ENCODE data around the gene GPN2.
"Not testable (repeated sequence)": the region's sequence is repeated elsewhere in the genome, so short reads cannot be mapped to it uniquely, and the experiment has no call there.

GPN2 gene

DNA sequence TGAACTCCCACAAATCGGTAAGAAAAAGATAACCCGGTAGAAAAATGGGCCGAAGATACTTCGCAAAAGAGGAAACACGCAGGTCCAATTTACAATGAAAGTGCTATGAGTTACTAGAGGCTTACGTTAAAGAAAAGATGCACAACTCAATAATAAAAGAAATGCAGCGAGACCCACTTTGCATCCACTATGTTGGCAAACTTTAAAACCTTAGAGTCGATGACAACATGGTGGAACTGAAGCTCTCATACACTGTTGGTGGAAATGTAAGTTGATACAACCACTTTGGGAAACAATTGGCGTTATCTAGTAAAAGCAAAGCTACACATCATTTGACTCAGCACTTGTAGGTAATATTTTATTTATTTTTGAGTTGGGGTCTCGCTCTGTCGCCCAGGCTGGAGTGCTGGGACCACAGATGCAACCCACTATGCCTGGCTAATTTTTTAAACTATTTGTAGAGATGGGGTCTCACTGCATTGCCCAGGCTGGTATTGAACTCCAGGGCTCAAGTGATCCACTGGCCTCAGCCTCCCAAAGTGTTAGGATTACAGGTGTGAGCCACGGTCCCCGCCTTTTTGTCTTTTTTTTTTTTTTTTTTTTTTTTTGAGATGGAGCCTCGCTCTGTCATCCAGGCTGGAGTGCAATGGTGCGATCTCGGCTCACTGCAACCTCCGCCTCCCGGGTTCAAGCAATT lies 10.9 kb upstream of the GPN2 start:
- DNase-seq, result no peak

DNA sequence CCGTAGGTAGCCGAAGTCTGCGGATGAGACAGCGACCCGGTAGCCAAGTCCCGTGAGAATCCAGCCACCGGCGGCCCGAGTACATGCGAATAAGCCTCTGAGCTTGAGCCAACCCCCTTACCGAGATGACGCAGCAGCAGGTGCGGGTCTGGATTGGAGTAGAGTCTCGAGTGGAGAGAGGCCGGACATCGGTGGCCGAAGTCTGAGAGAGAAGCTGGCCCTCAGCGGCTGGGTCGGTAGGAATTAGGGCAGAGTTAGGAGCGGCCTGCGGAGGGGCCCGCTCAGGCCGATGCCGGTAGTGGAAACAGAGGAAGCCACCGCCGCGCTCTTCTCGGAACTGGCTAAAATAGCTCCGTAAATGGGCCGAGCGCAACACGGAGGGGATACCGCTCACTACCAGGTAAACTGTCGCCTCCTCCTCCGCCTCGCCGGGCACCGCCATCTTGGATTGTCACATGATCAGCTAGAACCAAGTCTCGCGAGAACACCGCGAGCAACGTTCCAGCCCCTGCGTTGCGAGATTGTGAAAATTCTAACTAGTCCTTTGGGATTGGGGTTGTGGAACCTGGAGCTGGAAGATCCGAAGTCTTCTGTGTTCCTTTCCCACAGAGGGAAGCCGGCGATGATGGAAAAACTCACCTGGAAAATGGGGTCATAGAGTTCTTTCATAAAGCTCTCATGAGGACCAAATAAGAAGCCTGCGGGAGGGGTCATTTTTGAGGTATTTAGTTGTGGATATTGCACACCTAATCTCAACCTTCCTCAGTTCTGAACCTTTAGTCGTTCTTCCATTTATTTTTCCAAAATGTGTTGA lies 10.1 kb upstream of the GPN2 start, which contains the start of gene GPATCH3:
GPATCH3 (minus strand) TSS at position 467 of the 814 bp plus-strand sequence; CDS start at position 442, 25 bp downstream.
- DNase-seq, result peak; percentile 93

DNA sequence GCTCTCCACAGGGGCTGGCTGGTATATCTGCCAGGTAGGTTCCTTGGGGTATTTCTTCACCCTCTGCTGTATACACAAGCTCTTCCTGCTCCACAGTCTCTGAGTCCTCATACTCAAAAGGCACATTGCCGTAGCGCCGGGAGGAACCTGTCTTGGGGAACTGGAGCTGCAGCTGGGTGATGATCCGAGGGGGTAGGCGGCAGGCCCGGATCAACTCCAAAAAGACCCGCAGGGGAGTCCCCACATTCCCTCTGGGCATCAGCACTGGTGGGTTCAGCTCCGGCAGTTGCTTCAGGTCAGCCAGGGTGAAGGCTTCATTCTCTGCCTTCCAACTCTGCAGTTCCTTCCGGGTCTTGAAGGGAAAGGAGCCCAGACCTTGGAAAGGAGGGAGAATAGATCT lies 7.3 kb upstream of the GPN2 start:
- DNase-seq, result no peak

DNA sequence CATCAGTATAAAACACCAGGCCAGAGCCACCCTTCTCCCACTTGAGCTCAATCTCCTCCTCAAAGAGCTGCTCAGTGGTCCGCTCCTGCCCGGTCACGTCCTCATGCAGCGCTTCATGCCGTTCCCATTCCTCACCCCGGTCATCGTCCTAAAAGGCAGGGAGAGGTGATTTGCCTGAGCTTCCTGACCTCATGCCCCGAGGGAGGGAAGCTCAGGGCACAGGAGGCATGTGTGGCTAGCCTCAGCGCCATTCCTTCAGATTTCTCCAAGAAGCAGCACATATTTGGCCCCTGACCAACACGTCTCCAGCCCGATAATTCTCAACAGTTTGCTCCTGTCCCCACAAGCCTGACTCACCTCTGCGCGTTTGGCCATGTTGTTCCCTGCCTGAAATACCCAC lies 4.2 kb upstream of the GPN2 start:
- DNase-seq, result no peak

DNA sequence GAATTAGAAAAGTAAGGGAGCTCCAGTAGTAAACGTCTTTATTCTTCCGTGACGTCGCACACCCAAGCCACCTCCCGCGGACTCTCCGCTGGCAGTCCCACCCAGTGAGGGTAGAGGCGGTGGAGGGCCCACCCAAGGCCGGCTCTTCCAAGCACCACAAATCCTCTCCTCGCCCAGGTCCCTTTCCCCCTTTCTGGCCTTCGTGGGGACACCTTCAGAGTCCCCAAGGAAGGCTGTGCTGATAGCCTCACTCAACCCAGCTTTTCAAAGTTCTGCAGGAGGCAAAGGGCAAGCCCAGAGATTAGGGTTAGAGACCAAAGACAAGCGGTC lies 349 bp upstream of the GPN2 start:
- DNase-seq, result no peak

DNA sequence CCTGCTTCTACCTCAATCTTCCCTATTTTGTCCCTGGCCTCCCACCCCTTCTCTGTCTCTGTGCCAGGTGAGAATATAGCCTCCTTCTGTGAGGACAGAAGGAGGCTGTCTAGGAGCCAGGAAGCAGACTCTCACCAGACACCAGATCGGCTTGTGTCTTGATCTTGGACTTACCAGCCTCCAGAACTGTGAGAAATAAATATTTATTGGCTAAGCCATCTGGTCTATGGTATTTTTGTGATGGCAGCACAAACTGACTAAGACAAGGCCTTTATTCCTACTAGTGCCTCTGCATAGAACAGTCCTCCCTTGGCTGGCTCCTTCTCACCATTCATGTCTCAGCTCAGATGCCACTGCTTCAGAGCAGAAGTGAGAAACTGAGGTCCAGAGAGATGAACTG lies 1.9 kb downstream of the GPN2 start:
- DNase-seq, result no peak

DNA sequence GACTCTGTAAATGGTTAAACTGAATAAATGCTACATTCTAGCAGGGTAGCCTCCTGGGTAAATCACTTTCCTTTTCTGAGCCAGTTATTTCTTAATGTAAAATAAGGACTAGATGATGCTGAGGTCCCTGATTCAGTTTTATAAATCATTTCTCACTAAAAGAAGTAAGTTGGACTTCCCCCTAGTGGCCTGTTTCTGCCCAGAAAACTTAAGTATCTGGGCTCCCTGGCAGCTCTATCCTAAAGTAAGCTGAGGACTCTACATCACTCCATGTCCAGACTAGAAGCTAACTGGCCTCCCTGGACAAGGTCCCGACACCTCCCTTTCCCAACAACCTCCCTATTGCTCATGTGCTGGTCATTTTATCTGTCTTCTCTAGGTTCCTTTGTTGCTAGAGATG lies 3.0 kb downstream of the GPN2 start:
- DNase-seq, result peak; percentile 35

DNA sequence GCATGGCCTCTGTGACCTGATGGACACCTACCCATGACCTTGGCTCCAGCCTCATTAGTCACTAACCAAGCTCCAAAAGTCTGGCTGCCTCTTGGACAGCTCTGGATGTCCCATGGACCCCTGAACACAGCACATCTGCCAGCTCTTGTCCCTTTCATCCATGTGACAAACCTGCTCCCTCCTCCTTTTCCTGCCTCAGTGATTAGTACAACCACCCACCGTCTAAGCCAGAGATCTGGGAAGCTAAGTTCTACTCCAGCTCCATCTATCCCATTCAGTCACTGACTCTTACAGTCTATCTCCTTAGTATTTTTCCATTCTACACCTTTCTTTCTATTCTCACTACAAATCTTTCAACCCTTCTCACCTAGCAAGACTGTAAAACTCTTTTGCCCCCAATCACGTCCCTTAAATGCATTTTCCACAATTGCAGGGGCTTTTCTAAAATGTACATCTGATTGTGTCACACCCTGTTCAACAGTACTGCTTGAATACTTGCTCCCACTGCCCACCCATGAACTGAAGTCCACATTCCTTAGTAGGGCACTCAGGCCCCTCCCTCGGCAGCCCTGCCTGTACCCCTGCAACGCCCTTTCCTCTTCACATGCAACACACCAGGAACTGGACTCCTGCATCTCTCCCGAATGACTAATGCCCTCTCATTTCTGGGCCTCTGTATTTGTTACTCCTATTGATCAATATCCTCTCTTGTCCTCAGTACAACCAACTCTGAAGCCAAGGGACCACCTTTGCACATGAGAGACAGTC lies 7.2 kb downstream of the GPN2 start:
- DNase-seq, result no peak

DNA sequence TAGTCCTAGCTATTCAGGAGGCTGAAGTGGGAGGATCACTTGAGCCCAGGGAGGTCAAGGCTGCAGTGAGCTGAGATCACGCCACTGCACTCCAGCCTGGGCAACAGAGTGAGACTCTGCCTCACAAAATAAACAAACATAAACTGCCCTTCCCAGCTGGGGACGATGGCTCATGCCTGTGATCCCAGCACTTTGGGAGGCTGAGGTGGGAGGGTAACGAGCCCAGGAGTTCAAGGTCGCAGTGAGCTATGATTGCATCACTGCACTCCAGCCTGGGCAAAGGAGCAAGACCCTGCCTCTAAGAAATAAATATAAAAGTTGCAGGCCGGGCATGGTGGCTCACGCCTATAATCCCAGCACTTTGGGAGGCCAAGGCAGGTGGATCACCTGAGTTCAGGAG lies 8.5 kb downstream of the GPN2 start:
- DNase-seq, result not testable (repeated sequence)

DNA sequence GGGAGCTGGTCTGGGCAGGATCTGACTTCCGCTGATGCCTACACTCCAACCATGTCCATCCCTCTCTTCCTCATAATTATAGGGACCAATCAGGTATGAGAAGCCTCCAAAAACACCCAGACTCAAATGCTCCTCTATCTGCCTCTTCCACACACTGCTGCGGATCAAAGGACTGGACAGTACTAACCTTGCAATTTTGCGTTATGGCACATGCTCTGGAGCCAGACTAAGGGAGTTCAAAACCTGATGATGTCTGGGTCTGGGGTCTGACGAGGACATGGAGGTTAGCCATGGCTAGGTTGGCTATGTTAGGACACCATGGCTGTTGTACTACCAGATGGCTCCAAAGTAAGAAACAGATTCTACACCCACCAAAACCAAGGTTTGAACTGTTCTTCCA lies 10.3 kb downstream of the GPN2 start:
- DNase-seq, result no peak

DNA sequence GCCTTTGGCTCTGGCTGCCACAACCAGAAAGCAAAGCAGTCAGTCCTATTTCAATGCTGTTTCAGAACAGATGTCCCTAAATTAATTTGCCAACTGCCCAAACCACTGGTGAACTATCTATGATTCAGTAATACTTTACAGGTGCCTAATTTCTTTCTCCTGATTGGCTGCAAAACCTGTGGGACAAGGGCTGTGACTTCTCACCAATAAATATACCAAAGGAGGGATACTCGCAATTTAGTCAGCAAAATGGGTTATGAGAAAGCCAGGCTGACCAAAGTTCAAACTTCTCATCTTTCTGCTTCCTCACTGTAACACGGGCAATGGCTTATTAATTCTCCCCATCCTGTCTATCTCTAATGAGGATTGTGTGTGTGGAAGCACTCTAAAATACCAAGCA lies 12.8 kb downstream of the GPN2 start:
- DNase-seq, result no peak

DNA sequence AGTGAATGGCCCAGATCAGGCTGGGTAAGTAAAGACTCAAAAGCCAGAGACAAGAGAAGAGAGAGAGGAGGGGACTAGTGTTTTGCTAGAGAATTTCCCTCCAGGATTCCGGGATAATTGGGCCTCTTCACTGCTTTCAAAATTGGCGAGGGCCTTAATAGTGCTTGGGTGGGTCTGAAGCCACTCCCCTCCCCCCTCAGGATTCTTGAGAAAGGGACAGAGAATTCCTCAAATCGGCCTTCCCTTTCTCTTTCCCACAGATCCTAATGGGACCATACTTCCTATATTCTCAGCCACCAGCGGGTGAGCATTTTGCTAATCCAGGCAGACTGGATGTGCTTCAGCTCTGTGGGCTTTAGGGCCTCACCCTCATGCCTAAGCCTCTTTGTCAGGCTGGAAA lies 15.2 kb downstream of the GPN2 start:
- DNase-seq, result no peak

DNA sequence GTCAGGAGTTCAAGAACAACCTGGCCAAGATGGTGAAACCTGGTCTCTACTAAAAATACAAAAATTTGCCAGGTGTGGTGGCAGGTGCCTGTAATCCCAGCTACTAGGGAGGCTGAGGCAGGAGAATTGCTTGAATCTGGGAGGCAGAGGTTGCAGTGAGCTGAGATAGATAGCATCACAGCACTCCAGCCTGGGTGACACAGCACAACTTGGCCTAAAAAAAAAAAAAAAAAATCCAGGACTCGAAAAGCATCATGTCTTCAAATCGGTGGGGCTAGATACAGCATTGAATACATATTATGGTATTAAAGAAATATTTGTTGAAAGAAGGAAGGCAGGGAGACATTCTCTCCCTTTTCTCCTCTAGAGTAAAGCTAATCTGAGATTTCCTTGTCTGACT lies 17.0 kb downstream of the GPN2 start:
- DNase-seq, result not testable (repeated sequence)

DNA sequence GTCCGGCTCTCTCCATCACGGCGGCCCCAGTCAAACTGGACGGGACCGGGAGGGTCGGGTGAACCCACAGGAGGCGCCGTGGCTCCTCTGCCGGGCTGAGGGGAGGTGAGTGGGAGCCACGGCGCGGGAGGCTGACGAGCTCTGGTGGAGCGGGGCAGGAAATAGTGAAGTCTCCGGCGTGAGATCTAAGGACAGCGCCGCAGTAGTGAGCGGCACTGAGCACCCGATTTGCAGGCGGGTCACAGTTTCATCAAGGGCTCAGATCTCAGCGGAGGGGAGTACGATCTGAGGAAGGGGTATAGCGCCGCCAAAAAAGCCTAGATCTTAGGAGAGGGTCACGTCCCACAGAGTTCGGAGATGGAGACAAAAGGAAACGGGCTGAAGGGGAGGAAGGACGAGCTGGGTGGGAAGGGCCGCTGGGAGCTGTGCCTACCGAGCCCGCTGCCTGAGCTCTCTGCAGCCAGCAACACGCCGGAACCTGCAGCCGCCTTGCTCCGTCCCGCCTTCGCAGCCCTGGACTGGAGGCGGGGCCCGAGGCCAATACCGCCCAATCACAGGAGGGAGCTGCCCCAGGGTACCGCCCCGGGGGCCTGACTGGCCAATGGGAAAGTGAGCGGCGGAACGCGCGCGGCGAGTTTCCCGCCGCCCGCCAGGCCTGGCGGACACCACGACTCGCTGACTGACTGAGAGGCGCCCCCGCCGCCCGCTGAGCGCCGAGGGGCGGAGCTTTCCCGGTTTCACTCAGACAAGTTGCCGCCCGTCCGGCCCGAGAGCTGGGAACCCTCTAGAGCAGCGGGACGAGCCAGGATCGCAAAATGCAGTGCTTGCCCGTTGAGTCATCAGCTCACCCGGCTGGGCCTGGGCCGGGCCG lies 25.2 kb downstream of the GPN2 start:
- DNase-seq, result peak; percentile 98

DNA sequence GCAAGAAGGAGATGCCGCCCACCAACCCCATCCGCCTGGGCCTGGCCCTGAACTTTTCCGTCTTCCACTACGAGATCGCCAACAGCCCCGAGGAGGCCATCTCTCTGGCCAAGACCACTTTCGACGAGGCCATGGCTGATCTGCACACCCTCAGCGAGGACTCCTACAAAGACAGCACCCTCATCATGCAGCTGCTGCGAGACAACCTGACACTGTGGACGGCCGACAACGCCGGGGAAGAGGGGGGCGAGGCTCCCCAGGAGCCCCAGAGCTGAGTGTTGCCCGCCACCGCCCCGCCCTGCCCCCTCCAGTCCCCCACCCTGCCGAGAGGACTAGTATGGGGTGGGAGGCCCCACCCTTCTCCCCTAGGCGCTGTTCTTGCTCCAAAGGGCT lies 26.4 kb downstream of the GPN2 start:
- no peak for DNase-seq

DNA sequence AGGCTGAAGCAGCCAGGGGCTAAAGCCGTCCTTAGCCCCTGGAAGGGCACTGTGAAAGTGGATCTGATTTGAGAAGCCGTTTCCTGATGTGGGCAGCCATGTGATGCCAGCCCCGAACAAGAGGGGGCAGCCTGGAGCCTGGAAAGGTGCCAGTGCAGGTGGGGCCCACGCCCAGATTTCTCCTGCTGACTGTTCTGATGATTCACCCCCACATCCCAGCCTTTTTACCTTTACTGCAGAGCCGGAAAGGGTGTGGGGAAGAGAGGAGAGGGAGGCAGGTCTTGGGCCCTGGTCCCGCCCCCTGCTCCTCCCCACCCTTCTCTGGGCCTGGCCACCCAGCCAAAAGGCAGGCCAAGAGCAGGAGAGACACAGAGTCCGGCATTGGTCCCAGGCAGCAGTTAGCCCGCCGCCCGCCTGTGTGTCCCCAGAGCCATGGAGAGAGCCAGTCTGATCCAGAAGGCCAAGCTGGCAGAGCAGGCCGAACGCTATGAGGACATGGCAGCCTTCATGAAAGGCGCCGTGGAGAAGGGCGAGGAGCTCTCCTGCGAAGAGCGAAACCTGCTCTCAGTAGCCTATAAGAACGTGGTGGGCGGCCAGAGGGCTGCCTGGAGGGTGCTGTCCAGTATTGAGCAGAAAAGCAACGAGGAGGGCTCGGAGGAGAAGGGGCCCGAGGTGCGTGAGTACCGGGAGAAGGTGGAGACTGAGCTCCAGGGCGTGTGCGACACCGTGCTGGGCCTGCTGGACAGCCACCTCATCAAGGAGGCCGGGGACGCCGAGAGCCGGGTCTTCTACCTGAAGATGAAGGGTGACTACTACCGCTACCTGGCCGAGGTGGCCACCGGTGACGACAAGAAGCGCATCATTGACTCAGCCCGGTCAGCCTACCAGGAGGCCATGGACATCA lies 27.1 kb downstream of the GPN2 start, which contains the start of gene SFN:
SFN (plus strand) TSS at position 369 of the 904 bp plus-strand sequence; CDS start at position 433, 64 bp downstream.
- no peak for DNase-seq

DNA sequence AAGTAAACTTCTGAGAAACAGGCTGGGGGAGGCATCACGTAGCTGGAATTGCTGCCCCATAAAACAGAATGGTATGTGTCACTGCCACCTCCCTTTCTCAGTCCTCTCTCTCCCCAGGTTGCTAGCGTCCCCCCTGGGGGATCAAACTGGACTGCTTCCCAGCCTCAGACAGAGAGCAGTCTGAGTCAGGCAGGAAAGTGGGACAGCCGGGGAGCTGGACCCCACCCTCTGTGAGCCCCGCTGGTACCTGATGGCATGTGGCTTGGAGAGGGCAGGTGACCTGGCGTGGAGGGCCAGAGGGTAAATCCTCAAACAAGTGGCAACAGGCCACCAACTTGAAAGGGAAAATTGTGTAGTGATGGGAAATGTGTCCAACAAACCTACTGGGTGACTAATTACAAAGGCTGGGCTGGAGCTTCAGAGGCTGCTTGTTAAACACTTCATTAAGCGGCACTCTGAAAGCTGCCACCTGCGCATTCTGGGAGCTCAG lies 28.1 kb downstream of the GPN2 start:
- peak; percentile 45 for DNase-seq

DNA sequence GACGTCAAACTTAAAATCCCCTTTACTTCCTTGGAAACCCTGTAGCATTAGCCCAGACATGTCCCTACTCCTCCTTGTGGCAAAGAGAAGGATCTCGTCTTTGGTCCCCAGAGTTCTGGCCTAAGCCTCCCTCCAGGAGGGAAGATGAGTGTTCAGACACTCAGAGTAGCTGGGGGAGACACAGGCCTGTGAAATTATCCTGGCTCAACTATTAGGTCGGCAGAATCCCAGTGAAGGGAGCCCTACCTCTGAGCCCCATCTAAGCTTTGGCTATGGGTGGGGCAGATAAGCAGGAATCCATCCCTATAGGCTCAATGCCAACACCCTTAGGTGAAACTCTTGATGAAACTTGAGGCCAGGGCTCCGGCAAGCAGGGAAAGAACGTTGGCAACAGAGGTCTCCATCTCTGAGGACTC lies 28.8 kb downstream of the GPN2 start:
- DNase-seq, result peak; percentile 59

DNA sequence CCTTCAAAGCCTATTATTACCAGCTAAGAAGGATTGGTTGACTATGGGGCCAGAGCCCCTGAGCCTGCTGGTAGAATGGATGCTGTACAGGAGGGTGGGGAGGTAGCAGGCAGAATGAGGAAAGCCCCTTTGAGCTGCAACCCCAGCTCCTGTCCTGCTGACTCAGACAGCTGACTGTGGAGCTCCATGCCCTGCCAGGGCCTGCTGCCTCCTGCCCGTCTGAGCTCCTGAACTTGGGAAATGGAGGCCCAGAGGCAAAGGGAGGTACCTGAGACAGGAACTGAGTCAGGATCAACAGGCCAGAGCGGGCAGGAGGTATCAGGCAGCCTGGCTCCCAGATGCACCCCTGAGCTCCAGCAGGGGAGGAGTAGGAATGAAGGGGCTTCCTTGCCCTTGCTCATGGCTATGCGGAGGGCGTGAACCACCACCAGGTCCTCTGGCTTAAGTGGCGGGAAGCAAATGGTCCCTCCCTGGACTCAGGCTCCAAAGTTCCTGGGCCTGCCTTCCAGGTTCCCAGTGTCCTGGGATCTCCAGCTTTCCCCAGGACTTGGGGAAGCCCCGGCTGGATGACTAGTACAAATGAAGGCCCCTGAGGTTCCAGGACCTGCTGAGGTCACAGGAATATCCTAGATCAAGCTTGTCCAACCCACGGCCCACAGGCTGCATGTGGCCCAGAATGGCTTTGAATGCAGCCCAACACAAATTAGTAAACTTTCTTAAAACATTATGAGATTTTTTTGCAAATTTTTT lies 31.0 kb downstream of the GPN2 start:
- no peak for DNase-seq

DNA sequence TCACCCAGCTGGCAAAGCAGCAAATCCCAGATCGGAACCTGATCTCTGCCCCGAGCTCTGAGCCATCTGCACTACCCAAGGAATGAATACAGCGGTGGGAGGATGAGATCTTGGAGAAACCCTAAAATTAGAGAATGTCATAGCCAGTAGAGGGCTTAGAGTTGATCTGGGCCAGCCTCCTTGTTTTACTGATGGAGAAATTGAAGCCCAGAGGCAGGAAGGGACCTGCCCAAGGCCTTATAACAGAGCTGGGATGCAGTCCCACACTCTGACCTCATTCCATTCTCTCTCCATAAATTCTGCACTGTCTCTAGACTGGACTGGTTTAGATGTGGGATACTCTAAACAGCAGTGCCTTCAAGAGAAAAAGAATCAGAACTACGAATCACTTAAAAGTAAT lies 31.9 kb downstream of the GPN2 start:
- DNase-seq, result no peak
